Measurements from ENCODE around the gene TRIM52.

TRIM52 gene

GRCh38 chr5:181239062-181239663 lies 21.8 kb downstream of the TRIM52 start:
- peaks cover 23% of the 10 kb centered on the region for H3K4me1 ChIP-seq (ENCODE audit: control insufficient read depth, insufficient read depth, low read length, unreplicated experiment)
- H3K79me2 ChIP-seq (ENCODE audit: control insufficient read depth, insufficient read depth, low read length, unreplicated experiment) = peaks cover 60% of the 10 kb centered on the region
- no peak overlapping the region for H2AFZ ChIP-seq (ENCODE audit: low read length, unreplicated experiment)
- H3K27me3 ChIP-seq (ENCODE audit: insufficient read depth, low read length) = no peaks in the 10 kb centered on the region
- peaks cover 61% of the 10 kb centered on the region for H3K36me3 ChIP-seq (ENCODE audit: insufficient read depth, low read length)
- no peak overlapping the region for H3K4me3 ChIP-seq (ENCODE audit: low read depth, low read length)
- no peak overlapping the region for H3K27ac ChIP-seq (ENCODE audit: low read depth, low read length)

GRCh38 chr5:181237729-181238385 lies 23.1 kb downstream of the TRIM52 start:
- Histone ChIP-seq H3K4me3 (ENCODE audit: low read depth, low read length) (no peak overlapping the region), H2AFZ (ENCODE audit: low read length, unreplicated experiment) (no peak overlapping the region), H3K27me3 (ENCODE audit: insufficient read depth, low read length) (no peaks in the 10 kb centered on the region), H3K36me3 (ENCODE audit: insufficient read depth, low read length) (peaks cover 56% of the 10 kb centered on the region), H3K27ac (ENCODE audit: low read depth, low read length) (no peak overlapping the region), H3K79me2 (ENCODE audit: control insufficient read depth, insufficient read depth, low read length, unreplicated experiment) (peaks cover 51% of the 10 kb centered on the region), H3K4me1 (ENCODE audit: control insufficient read depth, insufficient read depth, low read length, unreplicated experiment) (peaks cover 23% of the 10 kb centered on the region)

GRCh38 chr5:181236954-181237641 lies 23.8 kb downstream of the TRIM52 start:
- Histone ChIP-seq H3K27me3 (ENCODE audit: insufficient read depth, low read length) (no peaks in the 10 kb centered on the region), H3K79me2 (ENCODE audit: control insufficient read depth, insufficient read depth, low read length, unreplicated experiment) (peaks cover 44% of the 10 kb centered on the region), H2AFZ (ENCODE audit: low read length, unreplicated experiment) (no peak overlapping the region), H3K27ac (ENCODE audit: low read depth, low read length) (no peak overlapping the region), H3K4me1 (ENCODE audit: control insufficient read depth, insufficient read depth, low read length, unreplicated experiment) (peaks cover 22% of the 10 kb centered on the region), H3K4me3 (ENCODE audit: low read depth, low read length) (no peak overlapping the region), H3K36me3 (ENCODE audit: insufficient read depth, low read length) (peaks cover 49% of the 10 kb centered on the region)

DNA sequence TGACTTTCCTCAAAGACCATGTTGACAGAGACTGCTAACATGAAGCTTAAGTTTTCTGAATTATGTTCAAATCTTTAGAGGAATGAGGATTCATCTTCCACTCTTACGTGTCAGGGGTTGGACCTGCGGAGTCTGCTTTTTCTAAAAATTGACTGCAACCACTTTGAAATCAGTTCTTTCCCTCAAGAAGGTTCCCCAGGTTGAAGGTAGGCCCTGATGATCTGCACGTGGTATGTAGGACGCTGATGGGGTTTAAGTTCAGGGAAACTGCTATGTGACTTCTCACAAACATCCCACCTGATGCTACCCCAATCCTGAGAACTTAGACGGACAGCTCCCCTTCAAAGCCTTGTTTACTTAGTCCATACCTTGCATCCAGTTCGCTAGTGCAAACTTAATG lies 24.5 kb downstream of the TRIM52 start:
- H3K36me3 ChIP-seq (ENCODE audit: insufficient read depth, low read length) = peaks cover 44% of the 10 kb centered on the region
- H2AFZ ChIP-seq (ENCODE audit: low read length, unreplicated experiment) = no peak overlapping the region
- H3K27ac ChIP-seq (ENCODE audit: low read depth, low read length) = no peak overlapping the region; the same call in 1 of the 2 replicates
- peaks cover 37% of the 10 kb centered on the region for H3K79me2 ChIP-seq (ENCODE audit: control insufficient read depth, insufficient read depth, low read length, unreplicated experiment)
- peaks cover 17% of the 10 kb centered on the region for H3K4me1 ChIP-seq (ENCODE audit: control insufficient read depth, insufficient read depth, low read length, unreplicated experiment)
- no peaks in the 10 kb centered on the region for H3K27me3 ChIP-seq (ENCODE audit: insufficient read depth, low read length)
- no peak overlapping the region for H3K4me3 ChIP-seq (ENCODE audit: low read depth, low read length)

DNA sequence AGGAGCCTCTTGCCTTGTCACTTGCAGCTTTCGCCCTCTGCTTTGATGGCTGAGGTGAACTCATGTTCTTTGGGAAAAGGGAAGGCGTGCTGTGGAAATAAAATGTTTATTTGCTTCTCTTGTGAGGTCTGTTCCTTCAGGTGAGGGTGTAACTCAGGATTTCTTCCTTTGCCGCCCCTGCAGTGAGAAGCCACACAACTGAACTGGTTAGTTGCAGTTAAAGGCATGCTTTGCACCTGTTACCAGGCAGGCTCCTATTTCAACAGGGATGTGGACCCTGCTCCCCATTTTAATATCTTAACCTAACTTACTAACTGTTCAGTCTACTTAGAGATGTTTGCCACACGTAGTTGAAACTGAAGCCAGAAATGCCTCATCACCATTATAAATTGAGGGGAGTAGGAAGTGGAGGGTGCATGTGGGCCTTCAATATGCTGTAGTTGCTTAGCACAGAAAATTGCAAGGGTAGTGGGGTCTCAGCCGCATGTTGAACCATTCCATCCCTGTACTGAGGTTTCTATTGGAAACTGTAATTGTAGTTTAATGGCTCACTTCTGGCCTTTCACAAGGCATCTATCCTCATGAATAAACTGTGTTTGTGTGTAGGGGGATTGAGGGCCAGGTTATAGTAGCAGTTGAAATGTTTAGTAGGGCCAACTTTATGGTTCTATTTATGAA lies 25.1 kb downstream of the TRIM52 start:
- Histone ChIP-seq H3K36me3 (ENCODE audit: insufficient read depth, low read length) (peaks cover 44% of the 10 kb centered on the region), H3K4me1 (ENCODE audit: control insufficient read depth, insufficient read depth, low read length, unreplicated experiment) (peaks cover 12% of the 10 kb centered on the region), H2AFZ (ENCODE audit: low read length, unreplicated experiment) (no peak overlapping the region), H3K27ac (ENCODE audit: low read depth, low read length) (peak overlapping the region; percentile 8; the same call in 1 of the 2 replicates), H3K27me3 (ENCODE audit: insufficient read depth, low read length) (no peaks in the 10 kb centered on the region), H3K4me3 (ENCODE audit: low read depth, low read length) (no peak overlapping the region), H3K79me2 (ENCODE audit: control insufficient read depth, insufficient read depth, low read length, unreplicated experiment) (peaks cover 31% of the 10 kb centered on the region)

DNA sequence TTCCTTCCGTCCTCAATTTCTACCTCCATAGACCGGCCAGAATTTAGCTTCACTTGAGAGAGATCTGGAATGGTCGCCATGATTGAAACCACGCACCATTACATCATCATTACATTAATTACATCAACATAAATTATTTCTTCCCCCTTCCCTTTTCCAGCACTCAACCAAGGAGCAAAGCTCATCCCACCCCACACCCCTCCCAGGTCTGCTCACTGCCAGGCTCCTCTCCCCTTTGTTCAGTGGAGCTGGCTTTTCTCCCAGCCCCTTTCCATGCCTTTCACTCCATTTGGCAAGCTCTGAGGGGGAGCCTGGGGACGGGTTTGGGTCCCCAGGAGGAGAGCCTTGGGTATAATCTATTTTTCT lies 25.6 kb downstream of the TRIM52 start:
- Histone ChIP-seq H2AFZ (ENCODE audit: low read length, unreplicated experiment) (no peak overlapping the region), H3K36me3 (ENCODE audit: insufficient read depth, low read length) (peaks cover 44% of the 10 kb centered on the region), H3K27me3 (ENCODE audit: insufficient read depth, low read length) (no peaks in the 10 kb centered on the region), H3K4me3 (ENCODE audit: low read depth, low read length) (no peak overlapping the region), H3K27ac (ENCODE audit: low read depth, low read length) (0 out of 2 replicates have a peak overlapping the region, but pooled peaks have one; percentile 8), H3K79me2 (ENCODE audit: control insufficient read depth, insufficient read depth, low read length, unreplicated experiment) (peaks cover 26% of the 10 kb centered on the region), H3K4me1 (ENCODE audit: control insufficient read depth, insufficient read depth, low read length, unreplicated experiment) (peaks cover 9% of the 10 kb centered on the region)

GRCh38 chr5:181234455-181235306 lies 26.3 kb downstream of the TRIM52 start:
- Histone ChIP-seq H3K36me3 (ENCODE audit: insufficient read depth, low read length) (peaks cover 44% of the 10 kb centered on the region), H3K79me2 (ENCODE audit: control insufficient read depth, insufficient read depth, low read length, unreplicated experiment) (peaks cover 21% of the 10 kb centered on the region), H3K27ac (ENCODE audit: low read depth, low read length) (peak overlapping the region; percentile 7; the same call in 1 of the 2 replicates), H2AFZ (ENCODE audit: low read length, unreplicated experiment) (no peak overlapping the region), H3K27me3 (ENCODE audit: insufficient read depth, low read length) (no peaks in the 10 kb centered on the region), H3K4me1 (ENCODE audit: control insufficient read depth, insufficient read depth, low read length, unreplicated experiment) (peaks cover 9% of the 10 kb centered on the region), H3K4me3 (ENCODE audit: low read depth, low read length) (no peak overlapping the region)

DNA sequence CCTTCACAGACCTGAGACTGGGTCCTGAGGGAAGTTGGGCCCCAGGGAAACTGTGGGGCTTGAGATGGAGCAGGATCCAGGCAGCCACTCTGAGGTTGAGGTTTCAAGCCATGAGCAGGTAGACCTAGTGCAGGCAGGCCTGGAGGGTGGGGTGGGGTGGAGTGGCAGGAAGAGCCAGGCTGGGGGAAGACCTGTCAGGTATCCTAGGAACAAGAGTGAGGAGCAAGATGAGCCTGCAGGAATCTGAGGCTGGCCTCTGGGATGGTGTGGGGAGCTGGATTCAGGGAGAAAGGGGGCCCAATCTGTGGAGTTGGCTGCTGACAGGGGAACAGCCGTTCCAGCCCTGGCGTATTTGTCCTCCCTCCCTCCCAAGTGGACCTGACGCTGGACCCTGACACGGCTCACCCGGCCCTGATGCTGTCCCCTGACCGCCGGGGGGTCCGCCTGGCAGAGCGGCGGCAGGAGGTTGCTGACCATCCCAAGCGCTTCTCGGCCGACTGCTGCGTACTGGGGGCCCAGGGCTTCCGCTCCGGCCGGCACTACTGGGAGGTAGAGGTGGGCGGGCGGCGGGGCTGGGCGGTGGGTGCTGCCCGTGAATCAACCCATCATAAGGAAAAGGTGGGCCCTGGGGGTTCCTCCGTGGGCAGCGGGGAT lies 27.0 kb downstream of the TRIM52 start:
- Histone ChIP-seq H2AFZ (ENCODE audit: low read length, unreplicated experiment) (no peak overlapping the region), H3K4me3 (ENCODE audit: low read depth, low read length) (no peak overlapping the region), H3K27me3 (ENCODE audit: insufficient read depth, low read length) (no peaks in the 10 kb centered on the region), H3K4me1 (ENCODE audit: control insufficient read depth, insufficient read depth, low read length, unreplicated experiment) (peaks cover 3% of the 10 kb centered on the region), H3K36me3 (ENCODE audit: insufficient read depth, low read length) (peaks cover 37% of the 10 kb centered on the region), H3K79me2 (ENCODE audit: control insufficient read depth, insufficient read depth, low read length, unreplicated experiment) (peaks cover 14% of the 10 kb centered on the region), H3K27ac (ENCODE audit: low read depth, low read length) (no peak overlapping the region)

DNA sequence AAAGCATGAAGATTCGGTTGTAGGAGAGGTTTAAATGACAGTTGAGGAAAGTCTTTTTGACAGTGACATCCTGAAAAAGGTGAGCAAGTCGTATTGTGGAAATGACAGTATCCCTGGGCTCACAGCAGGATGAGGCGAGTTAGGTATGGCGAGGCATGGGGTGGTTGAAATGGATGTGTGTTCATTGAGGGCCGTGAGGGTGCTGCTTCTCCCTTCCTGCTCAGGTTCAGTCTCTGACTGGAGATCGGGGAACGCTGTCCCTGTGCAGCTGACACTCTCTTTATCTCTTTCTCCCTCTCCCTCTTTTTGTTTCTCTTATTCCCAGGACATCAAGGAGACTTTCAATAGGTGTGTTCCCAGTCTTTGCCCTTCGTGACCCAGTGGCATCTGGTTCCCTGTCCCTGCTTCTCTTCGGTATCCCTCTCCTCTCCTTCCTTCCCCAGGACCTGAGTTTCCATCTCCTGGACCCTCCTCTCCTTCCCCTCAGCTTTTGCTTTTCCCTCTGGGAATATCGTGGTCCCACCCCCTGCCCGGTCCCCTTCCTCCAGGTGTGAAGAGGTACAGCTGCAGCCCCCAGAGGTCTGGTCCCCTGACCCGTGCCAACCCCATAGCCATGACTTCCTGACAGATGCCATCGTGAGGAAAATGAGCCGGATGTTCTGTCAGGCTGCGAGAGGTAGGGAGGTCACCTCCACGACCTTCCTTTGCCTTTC lies 27.7 kb downstream of the TRIM52 start:
- no peaks in the 10 kb centered on the region for H3K4me1 ChIP-seq (ENCODE audit: control insufficient read depth, insufficient read depth, low read length, unreplicated experiment)
- H3K4me3 ChIP-seq (ENCODE audit: low read depth, low read length) = no peak overlapping the region
- H2AFZ ChIP-seq (ENCODE audit: low read length, unreplicated experiment) = no peak overlapping the region
- H3K27ac ChIP-seq (ENCODE audit: low read depth, low read length) = no peak overlapping the region
- peaks cover 30% of the 10 kb centered on the region for H3K36me3 ChIP-seq (ENCODE audit: insufficient read depth, low read length)
- peaks cover 7% of the 10 kb centered on the region for H3K79me2 ChIP-seq (ENCODE audit: control insufficient read depth, insufficient read depth, low read length, unreplicated experiment)
- H3K27me3 ChIP-seq (ENCODE audit: insufficient read depth, low read length) = no peaks in the 10 kb centered on the region
